Small intestine (tissue), 16 donors: ENCODE data around the gene SYN1. TPM values are rescaled to one million over a fixed set of nuclear protein-coding genes. Genes with fewer than 3 reads are reported as not detected.
"Not testable (repeated sequence)": the region's sequence is repeated elsewhere in the genome, so short reads cannot be mapped to it uniquely, and the experiment has no call there.

Source experiments
- DNase-seq, 2 donors: peaks; one replicate each; pipeline versions ENCODE4 v3.0.0 to v3.0.0-alpha.2; 2013
- FAIRE-seq: peaks from 2 replicates; lab custom pipeline; 2012; peaks lifted over from hg19 to GRCh38; lab: Jason Lieb, UNC
- H3K27ac ChIP-seq, 3 donors: one replicate each; pipeline ENCODE4 v1.5.1; 2013; ENCODE audit warnings: low read length in 2 of 3, mild to moderate bottlenecking in 2 of 3, control low read depth in 1 of 3, inconsistent platforms in 1 of 3, low read depth in 1 of 3, moderate library complexity in 1 of 3
- H3K27me3 ChIP-seq, 3 donors: one replicate each; pipeline ENCODE4 v1.6.1; 2013; ENCODE audit warnings: low read length in 3 of 3, inconsistent platforms in 1 of 3; ENCODE audit not compliant: control insufficient read depth in 3 of 3, insufficient read depth in 3 of 3
- H3K36me3 ChIP-seq, 3 donors: one replicate each; pipeline ENCODE4 v1.6.1; 2013; ENCODE audit warnings: low read length in 3 of 3, inconsistent platforms in 1 of 3, low read depth in 1 of 3, mild to moderate bottlenecking in 1 of 3, moderate library complexity in 1 of 3; ENCODE audit not compliant: control insufficient read depth in 3 of 3, insufficient read depth in 2 of 3
- H3K4me1 ChIP-seq, 3 donors: one replicate each; pipeline ENCODE4 v1.6.1; 2013; ENCODE audit warnings: low read length in 2 of 3, inconsistent platforms in 1 of 3, low read depth in 1 of 3, mild to moderate bottlenecking in 1 of 3, moderate library complexity in 1 of 3; ENCODE audit not compliant: control insufficient read depth in 3 of 3, insufficient read depth in 2 of 3
- H3K4me3 ChIP-seq, 3 donors: one replicate each; pipeline ENCODE4 v1.5.1; 2013; ENCODE audit warnings: low read length in 3 of 3, control low read depth in 1 of 3, inconsistent platforms in 1 of 3, low read depth in 1 of 3, mild to moderate bottlenecking in 1 of 3, moderate library complexity in 1 of 3
- H3K9me3 ChIP-seq, 2 donors: one replicate each; pipeline ENCODE4 v1.6.1; 2013; ENCODE audit warnings: low read depth in 1 of 2, low read length in 1 of 2; ENCODE audit not compliant: control insufficient read depth in 2 of 2, insufficient read depth in 1 of 2
- WGBS, 3 donors: extraction: QIAGEN DNeasy Blood & Tissue Kit; methylation state at CpG; one replicate each; pipeline ENCODE4 v1.1.7; 2013; 5-methylcytosine and 5-hydroxymethylcytosine counted together
- long read RNA-seq, 10 donors: transcript quantifications; one replicate each; lab custom pipeline, GENCODE V29; 2026
- polyA plus RNA-seq, 4 donors: library from polyadenylated mRNA; stranded (reverse) in 3 of 4; unstranded in 1 of 4; fragments of 200-250 nt in 3 of 4; fragments of 120-200 nt in 1 of 4; gene quantifications; one replicate each; pipeline versions ENCODE4 v1.2.1 to v1.2.3, GENCODE V29; 2013
- donor health status: healthy with polysubstance abuse.
- donor health status: control.
- donor health status: control.
- donor health status: Bipolar disorder and iron deficiency.
- donor health status: healthy.

Gene SYN1
- polyA plus RNA-seq = 1 to 10 TPM in 2 of 4 donors, under 1 TPM in 1, not detected in 1; 0.27 to 3.0 (median 1.3) TPM
- long read RNA-seq, donor 1, partial matches to known transcripts = 142 of 142 reads
- long read RNA-seq, donor 1, other reads (novel, unspliced or antisense) = 0 of 142 reads
- long read RNA-seq, donor 2 = 0 reads
- long read RNA-seq, donor 3 = 0 reads
- long read RNA-seq, donor 4 = 0 reads
- long read RNA-seq, donor 5, partial matches to known transcripts = 111 of 111 reads
- long read RNA-seq, donor 5, other reads (novel, unspliced or antisense) = 0 of 111 reads
- long read RNA-seq, donor 6, partial matches to known transcripts = 14 of 14 reads
- long read RNA-seq, donor 6, other reads (novel, unspliced or antisense) = 0 of 14 reads
- long read RNA-seq, donor 7, partial matches to known transcripts = 485 of 490 reads
- long read RNA-seq, donor 7, other reads (novel, unspliced or antisense) = 5 of 490 reads
- long read RNA-seq, donor 8 = 0 reads
- long read RNA-seq, donor 9 = 0 reads
- long read RNA-seq, donor 10, partial matches to known transcripts = 122 of 298 reads
- long read RNA-seq, donor 10, other reads (novel, unspliced or antisense) = 174 of 298 reads

DNA sequence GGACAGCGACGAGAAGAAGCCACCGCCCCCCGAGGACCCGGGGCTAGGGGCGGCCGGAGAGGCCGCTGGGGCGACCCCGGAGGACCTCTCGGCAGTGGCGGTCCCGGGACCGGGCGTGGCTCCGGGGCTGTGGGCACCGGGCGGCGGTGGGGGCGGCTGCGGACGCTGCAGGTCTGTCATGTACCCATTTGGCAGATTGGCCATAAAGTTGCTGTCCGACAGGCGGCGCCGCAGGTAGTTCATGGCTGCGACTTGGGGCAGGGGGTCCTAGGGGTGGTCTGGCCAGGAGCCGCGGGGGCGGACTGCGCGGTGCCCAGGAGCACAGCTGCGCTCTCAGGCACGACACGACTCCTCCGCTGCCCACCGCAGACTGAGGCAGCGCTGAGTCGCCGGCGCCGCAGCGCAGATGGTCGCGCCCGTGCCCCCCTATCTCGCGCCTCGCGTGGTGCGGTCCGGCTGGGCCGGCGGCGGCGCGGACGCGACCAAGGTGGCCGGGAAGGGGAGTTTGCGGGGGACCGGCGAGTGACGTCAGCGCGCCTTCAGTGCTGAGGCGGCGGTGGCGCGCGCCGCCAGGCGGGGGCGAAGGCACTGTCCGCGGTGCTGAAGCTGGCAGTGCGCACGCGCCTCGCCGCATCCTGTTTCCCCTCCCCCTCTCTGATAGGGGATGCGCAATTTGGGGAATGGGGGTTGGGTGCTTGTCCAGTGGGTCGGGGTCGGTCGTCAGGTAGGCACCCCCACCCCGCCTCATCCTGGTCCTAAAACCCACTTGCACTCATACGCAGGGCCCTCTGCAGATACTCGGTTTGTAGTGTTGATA lies at the start of gene SYN1:
TSS of gene SYN1 (minus strand) at position 372 of the 817 bp plus-strand sequence. CDS start at position 243, 129 bp downstream.
- H3K36me3 ChIP-seq = no peaks in the 10 kb centered on the region
- no peaks in the 10 kb centered on the region for H3K4me1 ChIP-seq
- DNase-seq (peak; percentile 43 to 84), FAIRE-seq (no peak)
- peak within 1 kb of the TSS in 2 of 3 donors; percentile 13 to 21 for H3K4me3 ChIP-seq
- H3K27ac ChIP-seq = no peak within 1 kb of the TSS
- H3K27me3 ChIP-seq = peaks cover 0 to 19% (median 0%) of the 10 kb centered on the region in 3 donors
- 1 to 51% (median 16%) methylated on average over 30 to 87 of the region's 88 CpGs for WGBS, 3 donors
- no peaks in the 10 kb centered on the region for H3K9me3 ChIP-seq

DNA sequence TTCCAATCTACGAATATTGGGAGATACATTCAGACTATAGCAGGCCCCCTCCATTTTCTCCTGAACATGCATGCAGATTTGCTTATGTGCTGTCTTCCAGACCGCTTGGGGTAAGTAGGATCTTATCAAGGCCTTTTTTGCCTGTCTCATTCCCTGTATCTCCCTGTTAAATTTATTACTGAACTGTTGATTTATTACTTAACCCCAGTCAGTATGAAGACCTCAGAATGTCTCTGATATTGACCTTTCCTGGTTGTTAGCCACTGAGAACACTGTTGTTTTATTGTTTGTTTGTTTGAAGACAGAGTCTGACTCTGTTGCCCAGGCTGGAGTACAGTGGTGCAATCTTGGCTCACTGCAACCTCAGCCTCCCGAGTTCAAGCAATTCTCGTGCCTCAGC lies 46.1 kb upstream of the SYN1 start:
- H3K4me1 ChIP-seq, H3K9me3 ChIP-seq, H3K4me3 ChIP-seq, H3K36me3 ChIP-seq, DNase-seq, H3K27ac ChIP-seq, FAIRE-seq, H3K27me3 ChIP-seq: not testable (repeated sequence)
- 78 to 87% (median 82%) methylated on average over 4 of the region's 4 CpGs for WGBS, 3 donors

DNA sequence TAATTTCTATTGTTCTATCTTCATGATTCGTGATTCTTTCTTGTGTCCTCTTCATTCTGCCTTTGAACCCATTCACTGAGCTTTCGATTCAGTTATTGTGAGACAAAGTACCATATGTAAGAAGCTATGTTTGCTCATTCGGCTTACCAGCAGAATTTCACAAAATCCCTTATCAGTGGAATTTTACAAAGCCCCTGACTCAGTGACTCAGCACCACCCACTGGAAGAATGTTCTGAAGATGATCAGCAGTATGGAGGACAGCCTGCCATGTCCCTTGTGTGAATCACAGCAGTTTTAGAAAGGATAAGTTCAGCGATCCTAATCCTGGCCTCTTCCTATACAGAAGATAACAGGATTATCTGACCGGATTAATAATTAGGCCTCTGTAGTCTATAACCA lies 45.1 kb upstream of the SYN1 start:
- 80 to 84% (median 84%) methylated on average over 5 of the region's 5 CpGs for WGBS, 3 donors
- DNase-seq (no peak), FAIRE-seq (no peak)
- Histone ChIP-seq H3K36me3 (peaks cover 0 to 2% (median 0%) of the 10 kb centered on the region in 3 donors), H3K9me3 (no peaks in the 10 kb centered on the region), H3K4me3 (no peak overlapping the region), H3K4me1 (no peaks in the 10 kb centered on the region), H3K27ac (no peak overlapping the region), H3K27me3 (no peaks in the 10 kb centered on the region)

DNA sequence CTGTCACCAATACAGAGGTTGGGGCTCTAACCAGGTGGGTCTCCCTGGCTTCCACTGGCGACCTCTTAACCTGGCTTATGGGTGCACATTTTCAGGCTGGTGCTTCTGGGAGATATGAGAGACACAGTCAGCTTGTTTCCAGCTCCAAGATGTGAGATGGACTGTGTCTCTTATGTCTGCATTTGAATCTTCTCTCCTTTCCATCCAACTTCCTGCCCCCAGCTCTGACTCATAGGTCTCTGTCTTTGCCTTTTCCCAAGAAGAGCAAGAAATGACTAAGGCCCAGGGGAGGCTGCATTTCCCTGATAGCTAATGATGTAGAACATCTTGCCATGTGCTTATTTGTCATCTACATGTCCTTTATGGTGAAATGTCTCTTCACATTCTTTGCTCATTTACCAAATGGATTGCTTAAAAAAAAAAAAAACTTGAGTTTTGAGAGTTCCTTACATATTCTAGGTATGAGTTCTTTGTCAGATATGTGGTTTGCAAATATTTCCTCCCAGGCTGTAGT lies 42.5 kb upstream of the SYN1 start:
- Histone ChIP-seq H3K4me3 (no peak overlapping the region), H3K27ac (peak overlapping the region in 1 of 3 donors; percentile 24), H3K27me3 (no peaks in the 10 kb centered on the region), H3K9me3 (no peaks in the 10 kb centered on the region), H3K4me1 (no peaks in the 10 kb centered on the region), H3K36me3 (peaks cover 0 to 2% (median 0%) of the 10 kb centered on the region in 3 donors)
- WGBS, 3 donors = 50 to 93% (median 86%) methylated on average over 1 of the region's 1 CpG
- DNase-seq (no peak), FAIRE-seq (no peak)

DNA sequence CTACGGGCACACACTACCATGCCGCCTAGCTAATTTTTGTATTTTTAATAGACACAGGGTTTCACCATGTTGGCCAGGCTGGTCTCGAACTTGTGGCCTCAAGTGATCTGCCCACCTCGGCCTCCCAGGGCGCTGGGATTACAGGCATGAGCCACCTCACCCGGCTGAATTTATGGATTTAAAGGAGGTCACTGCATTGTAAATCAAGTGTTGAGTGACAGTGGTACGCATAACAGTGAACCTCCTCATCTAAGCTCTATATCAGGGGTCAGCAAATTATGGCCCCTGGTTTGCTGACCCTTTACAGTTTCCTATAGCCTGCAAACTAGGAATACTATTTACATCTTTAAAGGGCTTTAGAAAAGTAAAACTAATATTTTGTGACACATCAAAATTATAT lies 41.9 kb upstream of the SYN1 start:
- H3K27me3 ChIP-seq = no peaks in the 10 kb centered on the region
- WGBS, 3 donors = 82 to 91% (median 88%) methylated on average over 7 of the region's 7 CpGs
- FAIRE-seq (no peak), DNase-seq (no peak)
- no peak overlapping the region for H3K27ac ChIP-seq
- peaks cover 0 to 4% (median 2%) of the 10 kb centered on the region in 3 donors for H3K36me3 ChIP-seq
- no peaks in the 10 kb centered on the region for H3K9me3 ChIP-seq
- H3K4me1 ChIP-seq = no peaks in the 10 kb centered on the region
- H3K4me3 ChIP-seq = no peak overlapping the region

DNA sequence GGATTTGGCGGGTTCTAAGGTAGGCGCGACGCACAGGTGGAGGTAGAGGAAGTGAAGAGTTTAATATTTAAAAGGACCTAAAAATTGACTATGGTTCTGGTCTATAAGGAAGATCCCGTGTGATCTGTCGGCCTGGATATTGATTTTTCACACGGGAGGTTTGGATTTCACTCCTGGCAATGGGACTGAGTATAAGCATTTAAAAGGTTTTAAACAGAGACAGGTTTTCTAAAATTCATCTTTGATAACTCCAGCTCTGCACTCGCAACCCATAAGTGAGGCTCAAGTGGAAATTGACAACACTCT lies 39.7 kb upstream of the SYN1 start:
- H3K27ac ChIP-seq = peak overlapping the region; percentile 27 to 100 (median 97)
- H3K4me1 ChIP-seq = no peaks in the 10 kb centered on the region
- H3K4me3 ChIP-seq = peak overlapping the region in 2 of 3 donors; percentile 14 to 73
- no peaks in the 10 kb centered on the region for H3K27me3 ChIP-seq
- DNase-seq = no peak
- peaks cover 2 to 9% (median 3%) of the 10 kb centered on the region in 3 donors for H3K36me3 ChIP-seq
- no peak for FAIRE-seq
- no peaks in the 10 kb centered on the region for H3K9me3 ChIP-seq
- WGBS, 3 donors = 19 to 38% (median 20%) methylated on average over 8 of the region's 8 CpGs

DNA sequence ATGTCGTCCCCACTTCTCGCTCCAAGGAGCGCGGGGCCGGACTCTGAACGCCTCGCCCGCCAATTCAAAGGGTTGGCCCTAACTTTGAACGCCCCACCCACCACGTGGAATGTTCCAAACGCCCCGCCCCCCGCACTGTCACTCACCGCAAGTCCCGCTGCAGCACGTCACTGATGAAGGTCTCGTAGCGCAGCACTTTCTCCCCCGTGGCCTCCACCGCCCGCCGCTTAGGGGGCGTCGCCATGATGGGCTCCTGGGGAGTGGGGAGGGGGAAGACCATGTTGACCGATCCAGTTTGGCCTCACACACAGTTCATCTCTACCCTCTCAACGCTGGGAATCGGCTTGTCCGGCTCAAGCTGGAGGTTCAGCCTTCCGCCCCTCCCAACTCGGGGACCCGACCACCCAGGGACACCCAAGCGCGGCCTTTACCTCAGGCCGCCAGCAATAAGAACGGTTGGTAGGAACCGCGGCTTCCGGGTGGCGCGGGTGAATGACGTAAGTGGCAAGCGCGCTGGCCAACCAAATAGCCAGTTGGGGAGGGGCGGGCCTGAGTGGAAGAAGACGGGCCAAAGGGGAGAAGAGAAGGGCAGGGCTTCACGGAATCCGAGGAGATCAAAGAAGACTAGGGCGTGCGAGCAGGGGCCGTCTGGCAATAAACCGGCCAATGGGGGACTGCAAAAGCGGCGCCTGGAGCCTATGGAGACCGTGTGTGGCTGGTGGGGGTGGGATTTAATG lies 39.2 kb upstream of the SYN1 start, which contains the start of gene UXT:
TSS of gene UXT (minus strand) at position 497 of the 737 bp plus-strand sequence. CDS start at position 244, 253 bp downstream.
- H3K36me3 ChIP-seq = peaks cover 2 to 9% (median 3%) of the 10 kb centered on the region in 3 donors
- H3K4me3 ChIP-seq = peak within 1 kb of the TSS; percentile 53 to 73 (median 60)
- peak within 1 kb of the TSS; percentile 97 to 100 (median 97) for H3K27ac ChIP-seq
- 1 to 34% (median 8%) methylated on average over 39 to 54 of the region's 54 CpGs for WGBS, 3 donors
- no peaks in the 10 kb centered on the region for H3K27me3 ChIP-seq
- DNase-seq (peak; percentile 92 to 94), FAIRE-seq (peak; percentile 15)
- no peaks in the 10 kb centered on the region for H3K4me1 ChIP-seq
- H3K9me3 ChIP-seq = no peaks in the 10 kb centered on the region
